Smooth muscle cell (in vitro differentiated cells): ENCODE data around the gene ARHGEF12. TPM values are rescaled to one million over a fixed set of nuclear protein-coding genes. Genes with fewer than 3 reads are reported as not detected.
A peak's percentile ranks its signal among the peaks of the same experiment; 100 is the strongest.

ENCODE experiments used
- DNase-seq: peaks from one replicate; lab custom pipeline; 2025; ENCODE audit not compliant: unreplicated experiment; lab: John Stamatoyannopoulos, UW
- H2AFZ ChIP-seq: fragments of 200-600 bp; sonication (generic); 2 replicates; pipeline ENCODE4 v1.6.0; 2016; ENCODE audit warnings: antibody characterized with exemption, low read depth, mild to moderate bottlenecking
- H3F3A ChIP-seq: fragments of 200-600 bp; sonication (generic); 2 replicates; pipeline ENCODE4 v1.6.0; 2017; ENCODE audit warnings: antibody characterized with exemption, low read depth
- H3K27ac ChIP-seq: fragments of 200-600 bp; sonication (generic); 2 replicates; pipeline ENCODE4 v1.5.1; 2016; ENCODE audit warnings: low read depth, mild to moderate bottlenecking
- H3K27me3 ChIP-seq: fragments of 200-600 bp; sonication (generic); 2 replicates; pipeline ENCODE4 v1.6.1; 2016; ENCODE audit warnings: low read depth, mild to moderate bottlenecking
- H3K36me3 ChIP-seq: fragments of 200-600 bp; sonication (generic); 2 replicates; pipeline ENCODE4 v1.5.1; 2016; ENCODE audit warnings: low read depth
- H3K4me1 ChIP-seq: fragments of 200-600 bp; sonication (generic); 2 replicates; pipeline ENCODE4 v1.5.1; 2016; ENCODE audit warnings: low read depth
- H3K4me2 ChIP-seq: fragments of 200-600 bp; sonication (generic); 2 replicates; pipeline ENCODE4 v1.6.0; 2016; ENCODE audit warnings: mild to moderate bottlenecking
- H3K4me3 ChIP-seq: fragments of 200-600 bp; sonication (generic); 2 replicates; pipeline ENCODE4 v1.5.1; 2016; ENCODE audit warnings: mild to moderate bottlenecking
- H3K79me2 ChIP-seq: fragments of 200-600 bp; sonication (generic); 2 replicates; pipeline ENCODE4 v1.6.0; 2016; ENCODE audit warnings: low read depth, mild to moderate bottlenecking
- H3K9ac ChIP-seq: fragments of 200-600 bp; sonication (generic); 2 replicates; pipeline ENCODE4 v1.6.0; 2016; ENCODE audit warnings: low read depth
- H3K9me3 ChIP-seq: fragments of 200-600 bp; sonication (generic); replicated peaks from 2 replicates; pipeline ENCODE4 v1.5.1; 2016; ENCODE audit warnings: low read depth
- H4K20me1 ChIP-seq: fragments of 200-600 bp; sonication (generic); 2 replicates; pipeline ENCODE4 v1.6.0; 2016; ENCODE audit warnings: low read depth
- WGBS: methylation state at CpG from one replicate; pipeline ENCODE4 v1.1.7; 2016; ENCODE audit warnings: low lambda C conversion rate; 5-methylcytosine and 5-hydroxymethylcytosine counted together
- polyA plus RNA-seq: library from polyadenylated mRNA; unstranded; fragments of >200 nt; fragmentation: Nextera tagmentation; extraction: Ambion mirVana; gene quantifications from 2 replicates; pipeline ENCODE4 v1.2.1, GENCODE V29; 2016
- total RNA-seq: library from RNA; depleted of rRNA; stranded (reverse); fragments of >200 nt; gene quantifications from 2 replicates; pipeline ENCODE4 v1.2.3, GENCODE V29; 2014
- TF ChIP-seq, protein P1 (sequence below): fragments of 200-600 bp; sonication (generic); IDR thresholded peaks from 2 replicates; pipeline ENCODE4 v1.5.1; 2017; ENCODE audit warnings: borderline replicate concordance, mild to moderate bottlenecking, antibody characterized with exemption; ENCODE audit not compliant: insufficient read depth, poor library complexity, severe bottlenecking

Gene ARHGEF12
- total and polyA plus RNA-seq, 2 experiments from 2014 or later = 24.6 to 89.4 TPM

DNA sequence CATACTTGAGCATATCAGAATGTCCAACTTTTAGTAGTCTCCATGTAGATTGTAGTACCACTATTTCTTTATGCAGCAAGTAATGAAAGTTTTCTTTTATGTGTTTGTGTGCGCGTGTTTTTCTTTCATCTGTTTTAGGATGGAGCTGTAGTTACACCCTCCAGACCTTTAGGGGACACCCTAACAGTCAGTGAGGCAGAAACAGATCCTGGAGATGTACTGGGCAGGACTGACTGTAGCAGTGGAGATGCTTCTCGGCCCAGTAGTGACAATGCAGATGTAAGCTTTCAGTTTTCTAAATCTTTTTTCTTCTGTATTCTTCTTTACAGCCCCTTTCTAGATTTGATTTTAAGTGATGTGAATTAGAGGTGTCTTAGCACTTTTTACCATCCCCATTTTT lies 95.4 kb downstream of the ARHGEF12 start:
- Histone ChIP-seq H3F3A (peaks cover 40% of the 10 kb centered on the region), H3K79me2 (peaks cover 20% of the 10 kb centered on the region), H3K9me3 (no peaks in the 10 kb centered on the region), H3K36me3 (no peaks in the 10 kb centered on the region), H2AFZ (no peak overlapping the region), H3K27ac (peak overlapping the region; percentile 92), H3K4me3 (peak overlapping the region; percentile 14), H4K20me1 (no peaks in the 10 kb centered on the region), H3K9ac (peak overlapping the region; percentile 72), H3K4me1 (peaks cover 11% of the 10 kb centered on the region), H3K27me3 (no peaks in the 10 kb centered on the region), H3K4me2 (peak overlapping the region; percentile 61)
- TF ChIP-seq, protein P1, sequence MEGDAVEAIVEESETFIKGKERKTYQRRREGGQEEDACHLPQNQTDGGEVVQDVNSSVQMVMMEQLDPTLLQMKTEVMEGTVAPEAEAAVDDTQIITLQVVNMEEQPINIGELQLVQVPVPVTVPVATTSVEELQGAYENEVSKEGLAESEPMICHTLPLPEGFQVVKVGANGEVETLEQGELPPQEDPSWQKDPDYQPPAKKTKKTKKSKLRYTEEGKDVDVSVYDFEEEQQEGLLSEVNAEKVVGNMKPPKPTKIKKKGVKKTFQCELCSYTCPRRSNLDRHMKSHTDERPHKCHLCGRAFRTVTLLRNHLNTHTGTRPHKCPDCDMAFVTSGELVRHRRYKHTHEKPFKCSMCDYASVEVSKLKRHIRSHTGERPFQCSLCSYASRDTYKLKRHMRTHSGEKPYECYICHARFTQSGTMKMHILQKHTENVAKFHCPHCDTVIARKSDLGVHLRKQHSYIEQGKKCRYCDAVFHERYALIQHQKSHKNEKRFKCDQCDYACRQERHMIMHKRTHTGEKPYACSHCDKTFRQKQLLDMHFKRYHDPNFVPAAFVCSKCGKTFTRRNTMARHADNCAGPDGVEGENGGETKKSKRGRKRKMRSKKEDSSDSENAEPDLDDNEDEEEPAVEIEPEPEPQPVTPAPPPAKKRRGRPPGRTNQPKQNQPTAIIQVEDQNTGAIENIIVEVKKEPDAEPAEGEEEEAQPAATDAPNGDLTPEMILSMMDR = peak; percentile 40
- no peak for DNase-seq
- 63% methylated on average over 3 of the region's 3 CpGs for whole genome bisulfite sequencing

DNA sequence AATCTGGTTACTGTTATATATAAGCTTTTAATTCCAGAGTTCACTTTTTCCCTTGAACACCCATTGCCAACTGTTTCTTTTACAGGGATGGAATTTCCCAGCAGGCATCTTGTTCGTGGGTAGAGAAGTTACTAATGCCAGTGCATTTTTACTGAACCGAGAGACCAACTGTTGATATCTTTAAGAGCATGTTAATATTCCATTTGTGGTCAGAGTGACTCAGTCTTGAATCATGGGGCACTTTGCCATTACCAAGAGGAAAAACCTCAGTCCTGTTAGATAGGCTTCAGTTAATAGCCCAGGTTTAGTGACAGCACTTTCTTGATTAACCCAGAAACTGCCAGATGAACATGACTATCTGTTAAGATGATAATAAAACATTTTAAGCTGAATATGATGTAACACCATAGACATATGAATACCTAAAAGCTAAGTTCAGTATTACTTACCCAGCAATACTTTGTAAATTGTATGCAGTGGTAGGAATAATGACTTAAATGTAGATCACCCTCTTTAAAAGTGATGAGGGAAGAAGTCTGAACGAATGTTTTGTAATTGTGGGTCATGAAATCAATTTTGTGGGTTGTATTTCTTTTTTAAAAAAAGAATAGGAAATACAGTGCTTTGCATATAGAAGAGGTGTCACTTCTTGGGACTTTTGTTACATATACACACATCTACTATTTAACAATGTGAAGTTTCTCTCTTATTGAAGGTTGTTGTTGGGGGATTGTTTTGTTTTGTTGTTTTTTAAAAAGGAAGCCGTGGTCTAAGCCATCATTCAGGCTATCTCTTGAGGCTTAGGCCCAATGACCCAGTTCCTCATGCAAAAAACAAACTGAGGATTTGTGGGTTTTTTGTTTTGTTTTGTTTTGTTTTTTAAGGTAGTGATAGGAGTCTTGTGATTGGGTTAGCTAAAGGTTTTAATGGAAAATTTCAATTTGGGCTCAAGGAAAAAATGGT lies 96.1 kb downstream of the ARHGEF12 start:
- H3K27me3 ChIP-seq = no peaks in the 10 kb centered on the region
- peaks cover 15% of the 10 kb centered on the region for H3K79me2 ChIP-seq
- H4K20me1 ChIP-seq = no peaks in the 10 kb centered on the region
- peak overlapping the region; percentile 72 for H3K4me2 ChIP-seq
- H3K4me1 ChIP-seq = peaks cover 11% of the 10 kb centered on the region
- H2AFZ ChIP-seq = no peak overlapping the region
- H3K9ac ChIP-seq = peak overlapping the region; percentile 72
- WGBS = 7% methylated on average over 4 of the region's 4 CpGs
- H3K27ac ChIP-seq = peak overlapping the region; percentile 92
- TF ChIP-seq, protein P1 = no peak
- no peak for DNase-seq
- peaks cover 40% of the 10 kb centered on the region for H3F3A ChIP-seq
- no peaks in the 10 kb centered on the region for H3K9me3 ChIP-seq
- H3K36me3 ChIP-seq = no peaks in the 10 kb centered on the region
- peak overlapping the region; percentile 14 for H3K4me3 ChIP-seq

DNA sequence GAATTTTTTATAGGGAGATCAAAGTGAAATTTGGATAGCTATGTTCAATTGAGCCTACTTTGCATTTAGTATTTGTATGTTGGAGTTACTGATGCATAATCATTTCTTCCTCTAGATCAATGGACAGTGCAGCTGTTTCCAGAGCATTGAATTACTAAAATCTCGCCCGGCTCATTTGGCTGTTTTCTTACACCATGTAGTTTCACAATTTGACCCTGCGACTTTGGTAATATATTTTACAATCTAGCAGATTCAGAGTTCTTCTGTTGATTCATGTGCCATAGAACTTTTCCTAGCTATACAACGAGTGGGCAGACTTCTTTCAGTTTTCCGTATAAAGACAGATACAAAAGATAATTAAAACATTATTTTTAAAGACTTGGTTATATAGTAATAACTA lies 105.4 kb downstream of the ARHGEF12 start:
- DNase-seq = no peak
- TF ChIP-seq, protein P1 = no peak
- Histone ChIP-seq H3K9ac (no peak overlapping the region), H4K20me1 (peaks cover 5% of the 10 kb centered on the region), H3K27me3 (no peaks in the 10 kb centered on the region), H3K4me1 (no peaks in the 10 kb centered on the region), H3K9me3 (no peaks in the 10 kb centered on the region), H3K4me2 (no peak overlapping the region), H2AFZ (no peak overlapping the region), H3K4me3 (no peak overlapping the region), H3K79me2 (no peaks in the 10 kb centered on the region), H3K36me3 (peaks cover 29% of the 10 kb centered on the region), H3F3A (no peaks in the 10 kb centered on the region), H3K27ac (no peak overlapping the region)
- WGBS = 96% methylated on average over 5 of the region's 5 CpGs

DNA sequence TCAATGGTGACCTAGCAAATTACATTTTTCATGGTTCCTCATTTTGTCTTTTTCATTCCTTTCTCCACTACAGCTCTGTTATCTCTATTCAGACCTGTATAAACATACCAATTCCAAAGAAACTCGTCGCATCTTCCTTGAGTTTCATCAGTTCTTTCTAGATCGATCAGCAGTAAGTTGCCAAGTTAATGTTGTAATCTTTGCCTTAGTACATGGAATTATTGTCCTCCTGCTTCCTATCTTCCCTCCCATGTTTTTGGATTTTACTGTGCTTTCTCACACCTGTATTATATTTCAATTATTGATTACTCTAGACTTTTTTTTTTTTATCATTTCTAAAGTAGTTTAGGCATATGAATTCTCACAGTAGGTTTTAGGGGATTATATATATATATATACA lies 105.8 kb downstream of the ARHGEF12 start:
- DNase-seq = no peak
- no peaks in the 10 kb centered on the region for H3K79me2 ChIP-seq
- H2AFZ ChIP-seq = no peak overlapping the region
- no peak overlapping the region for H3K4me3 ChIP-seq
- no peak overlapping the region for H3K9ac ChIP-seq
- no peaks in the 10 kb centered on the region for H3K27me3 ChIP-seq
- TF ChIP-seq, protein P1 = no peak
- H3K27ac ChIP-seq = no peak overlapping the region
- no peak overlapping the region for H3K4me2 ChIP-seq
- no peaks in the 10 kb centered on the region for H3F3A ChIP-seq
- H3K36me3 ChIP-seq = peaks cover 32% of the 10 kb centered on the region
- WGBS = 89% methylated on average over 3 of the region's 3 CpGs
- peaks cover 5% of the 10 kb centered on the region for H4K20me1 ChIP-seq
- H3K4me1 ChIP-seq = no peaks in the 10 kb centered on the region
- no peaks in the 10 kb centered on the region for H3K9me3 ChIP-seq
